GM18861 (cell line): ENCODE data around the gene GPR137C.
"Not testable (repeated sequence)": the region's sequence is repeated elsewhere in the genome, so short reads cannot be mapped to it uniquely, and the experiment has no call there.

ENCODE experiments used
- ATAC-seq: cut with Tn5 transposase; IDR thresholded peaks from one replicate; pipeline ENCODE4 v1.9.1; 2021; ENCODE audit not compliant: unreplicated experiment

The GPR137C gene

DNA sequence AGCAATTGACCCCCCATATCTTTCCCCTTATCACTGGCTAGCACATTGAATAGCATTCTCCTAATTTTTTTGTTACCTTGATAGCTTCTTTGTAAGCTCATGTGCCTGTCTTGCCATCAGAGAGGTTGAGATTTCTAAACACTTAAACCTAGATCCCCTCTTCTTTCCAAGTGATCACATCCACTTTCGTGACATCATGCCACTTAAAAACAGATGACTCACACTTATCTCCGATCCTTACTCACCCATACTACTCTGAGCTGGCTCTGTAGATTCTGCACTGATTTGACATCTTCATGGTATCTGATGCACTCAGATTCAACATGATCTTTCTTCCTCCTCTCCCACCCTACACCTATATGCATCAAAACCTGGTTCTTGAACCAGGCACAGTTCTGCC, 10.5 kb downstream of the GPR137C start:
- ATAC-seq, result no peak

DNA sequence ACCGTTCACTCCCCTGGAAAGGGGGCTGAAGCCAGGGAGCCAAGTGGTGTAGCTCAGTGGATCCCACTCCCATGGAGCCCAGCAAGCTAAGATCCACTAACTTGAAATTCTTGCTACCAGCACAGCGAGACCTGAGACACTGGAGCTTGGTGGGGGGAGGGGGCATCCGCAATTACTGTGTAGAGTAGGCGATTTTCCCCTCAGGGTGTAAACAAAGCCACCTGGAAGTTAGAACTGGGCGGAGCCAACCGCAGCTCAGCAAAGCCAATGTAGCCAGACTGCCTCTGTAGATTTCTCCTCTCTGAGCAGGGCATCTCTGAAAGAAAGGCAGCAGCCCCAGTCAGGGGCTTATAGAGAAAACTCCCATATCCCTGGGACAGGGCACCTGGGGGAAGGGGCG, 15.8 kb downstream of the GPR137C start:
- ATAC-seq, result not testable (repeated sequence)

DNA sequence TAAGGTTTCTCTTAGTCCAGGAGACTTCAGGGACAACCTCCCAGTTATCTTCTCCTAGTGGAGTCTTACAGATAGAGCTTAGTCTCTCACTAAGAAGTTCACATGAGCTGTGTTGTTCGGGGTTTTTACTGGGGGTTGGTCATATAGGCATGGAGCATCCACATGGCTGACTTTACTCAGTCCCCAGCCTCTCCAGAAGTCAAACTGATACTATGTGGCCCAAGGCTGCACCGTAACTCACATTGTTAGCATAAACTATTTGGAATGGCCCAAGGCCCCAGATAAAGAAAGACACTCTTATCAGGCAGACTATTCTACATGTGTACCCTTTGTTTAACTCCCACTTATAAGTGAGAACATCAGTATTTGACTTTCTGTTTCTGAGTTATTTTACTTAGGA, 23.2 kb downstream of the GPR137C start:
- ATAC-seq, result no peak

DNA sequence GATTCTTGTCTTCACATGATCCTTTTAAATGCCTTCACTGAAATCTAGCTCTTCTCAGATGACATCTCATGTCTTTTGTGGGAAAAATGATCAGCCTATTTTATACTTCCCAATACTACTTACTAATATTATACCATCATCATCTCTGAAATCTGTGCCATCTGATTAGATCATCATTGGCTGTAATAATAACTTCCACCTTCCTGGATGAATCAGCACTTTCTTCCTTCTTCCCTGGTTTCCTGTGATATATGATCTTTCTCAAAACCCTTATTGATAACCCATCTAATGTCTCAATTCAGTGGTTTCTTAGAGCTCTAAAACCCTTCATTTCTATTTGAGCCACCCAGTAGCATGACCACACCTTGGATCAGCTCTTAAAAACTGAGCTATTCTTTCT, 30.9 kb downstream of the GPR137C start:
- no peak for ATAC-seq

DNA sequence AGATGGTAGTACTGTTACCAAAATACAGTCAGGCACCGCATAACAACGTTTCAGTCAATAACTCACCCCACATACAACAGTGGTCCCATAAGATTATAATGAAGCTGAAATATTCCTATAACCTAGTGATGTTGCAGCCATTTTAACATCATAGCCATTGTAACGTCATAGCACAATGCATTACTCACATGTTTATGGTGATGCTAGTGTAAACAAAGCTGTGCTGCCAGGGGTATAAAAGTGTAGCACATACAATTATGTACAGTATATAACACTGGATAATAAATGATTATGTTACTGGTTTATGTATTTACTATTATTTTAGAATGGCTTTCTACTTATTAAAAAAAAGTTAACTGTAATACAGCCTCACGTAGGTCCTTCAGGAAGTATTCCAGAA, 37.0 kb downstream of the GPR137C start:
- no peak for ATAC-seq

DNA sequence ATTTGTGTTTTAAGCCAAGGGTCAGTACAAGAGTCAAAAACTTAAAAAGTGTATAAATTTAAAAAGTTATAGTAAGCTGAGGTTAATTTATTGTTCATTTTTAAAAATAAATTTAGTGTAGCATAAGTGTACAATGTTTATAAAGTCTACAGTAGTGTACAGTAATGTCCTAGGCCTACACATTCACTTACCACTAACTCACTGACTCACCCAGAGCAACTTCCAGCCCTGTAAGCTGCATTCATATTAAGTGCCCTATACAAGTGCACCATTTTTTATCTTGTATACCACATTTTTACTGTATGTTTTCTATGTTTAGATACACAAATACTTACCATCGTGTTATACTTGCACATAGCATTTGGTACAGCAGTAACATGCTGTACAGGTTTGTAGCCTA, 37.7 kb downstream of the GPR137C start:
- no peak for ATAC-seq

DNA sequence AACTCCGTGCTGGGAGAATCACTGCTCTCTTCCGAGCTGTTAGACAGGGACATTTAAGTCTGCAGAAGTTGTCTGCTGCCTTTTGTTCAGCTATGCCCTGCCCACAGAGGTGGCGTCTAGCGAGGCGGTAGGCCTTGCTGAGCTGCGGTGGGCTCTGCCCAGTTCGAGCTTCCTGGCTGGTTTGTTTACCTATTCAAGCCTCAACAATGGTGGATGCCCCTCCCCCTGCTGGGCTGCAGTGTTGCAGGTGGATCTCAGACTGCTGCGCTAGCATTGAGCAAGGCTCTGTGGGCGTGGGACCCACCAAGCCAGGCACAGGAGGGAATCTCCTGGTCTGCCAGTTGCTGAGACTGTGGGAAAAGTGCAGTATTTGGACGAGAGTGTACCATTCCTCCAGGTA, 43.7 kb downstream of the GPR137C start:
- ATAC-seq, result no peak

DNA sequence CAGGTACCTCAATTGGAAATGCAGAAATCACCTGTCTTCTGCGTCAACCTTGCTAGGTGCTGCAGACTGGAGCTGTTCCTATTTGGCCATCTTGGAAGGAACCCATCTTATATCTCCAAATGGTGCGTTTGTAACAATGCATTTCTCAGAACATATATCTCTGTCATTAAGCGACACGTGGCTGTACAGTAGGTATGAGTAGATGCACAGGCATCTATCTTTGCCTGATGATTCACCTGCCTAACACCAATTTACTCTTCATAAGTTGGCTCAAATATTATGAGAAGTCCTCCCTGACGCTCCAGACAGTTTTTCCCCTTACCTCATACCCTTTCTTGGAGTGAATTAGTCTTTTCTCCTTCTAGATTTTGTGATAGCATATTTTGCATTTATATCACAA, 44.2 kb downstream of the GPR137C start:
- ATAC-seq, result no peak

DNA sequence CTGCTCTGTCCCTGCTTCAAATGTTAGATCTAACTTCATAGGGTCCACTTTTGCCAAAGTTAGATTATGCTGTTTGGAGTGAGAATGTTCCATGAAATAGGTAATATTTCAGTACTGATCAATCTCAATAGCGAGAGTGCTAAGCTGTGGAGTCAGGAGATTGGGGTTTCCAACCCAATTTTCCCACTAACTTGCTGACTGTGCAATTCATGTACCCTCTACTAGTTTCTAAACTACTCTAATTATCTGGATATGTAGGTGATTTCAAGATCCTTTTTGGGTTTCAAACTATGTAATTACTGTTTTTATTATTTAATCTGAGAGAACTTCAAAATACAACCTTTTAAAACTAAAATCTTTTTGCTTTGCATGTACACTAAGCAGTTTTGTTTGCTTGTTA, 45.9 kb downstream of the GPR137C start:
- ATAC-seq, result no peak

DNA sequence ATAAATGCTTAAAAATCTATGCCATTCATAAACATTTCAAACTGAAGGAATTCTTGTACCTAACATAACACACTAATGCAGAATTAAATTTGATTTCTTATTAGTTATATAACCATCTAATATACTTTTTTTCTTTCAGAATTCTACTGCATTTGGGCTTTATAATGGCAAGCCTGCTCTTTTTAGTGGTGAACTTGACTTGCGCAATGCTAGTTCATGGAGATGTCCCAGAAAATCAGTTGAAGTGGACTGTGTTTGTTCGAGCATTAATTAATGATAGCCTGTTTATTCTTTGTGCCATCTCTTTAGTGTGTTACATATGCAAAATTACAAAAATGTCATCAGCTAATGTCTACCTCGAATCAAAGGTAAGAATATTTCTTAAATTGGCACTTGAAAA, 47.3 kb downstream of the GPR137C start:
- ATAC-seq, result no peak

DNA sequence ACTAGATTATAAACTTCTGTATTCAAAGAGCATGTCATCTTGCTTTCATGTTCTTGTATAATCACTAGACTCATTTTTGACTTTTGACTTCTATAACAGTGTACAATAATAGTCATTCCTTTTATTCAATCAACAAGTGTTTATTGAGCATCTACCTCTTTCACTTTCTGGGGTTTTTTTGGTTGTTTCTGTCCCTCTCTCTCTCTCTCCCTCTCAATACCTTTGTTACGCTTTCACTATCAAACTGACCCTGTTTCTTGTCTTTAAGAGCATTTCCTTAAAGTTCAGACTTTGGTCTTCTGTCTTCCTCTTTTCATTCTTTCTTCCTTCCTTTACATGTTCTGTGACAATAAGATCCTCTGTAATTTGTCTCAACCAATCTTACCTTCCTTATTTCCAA, 49.5 kb downstream of the GPR137C start:
- no peak for ATAC-seq

DNA sequence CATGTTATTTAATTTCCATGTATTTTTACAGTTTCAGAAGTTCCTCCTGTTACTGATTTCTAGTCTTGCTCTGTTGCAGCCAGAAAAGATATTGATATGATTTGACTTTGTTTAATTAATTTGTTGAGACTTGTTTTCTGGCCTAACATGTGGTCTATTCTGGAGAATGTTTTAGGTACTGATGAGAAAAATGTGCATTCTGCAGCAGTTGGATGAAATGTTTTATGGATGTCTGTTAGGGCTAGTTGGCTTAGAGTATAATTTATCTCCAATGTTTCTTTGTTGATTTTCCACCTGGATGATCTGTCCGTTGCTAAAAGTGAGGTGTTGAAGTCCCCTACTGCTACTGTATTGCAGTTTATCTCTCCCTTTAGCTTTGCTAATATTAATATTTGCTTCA, 54.4 kb downstream of the GPR137C start:
- no peak for ATAC-seq

DNA sequence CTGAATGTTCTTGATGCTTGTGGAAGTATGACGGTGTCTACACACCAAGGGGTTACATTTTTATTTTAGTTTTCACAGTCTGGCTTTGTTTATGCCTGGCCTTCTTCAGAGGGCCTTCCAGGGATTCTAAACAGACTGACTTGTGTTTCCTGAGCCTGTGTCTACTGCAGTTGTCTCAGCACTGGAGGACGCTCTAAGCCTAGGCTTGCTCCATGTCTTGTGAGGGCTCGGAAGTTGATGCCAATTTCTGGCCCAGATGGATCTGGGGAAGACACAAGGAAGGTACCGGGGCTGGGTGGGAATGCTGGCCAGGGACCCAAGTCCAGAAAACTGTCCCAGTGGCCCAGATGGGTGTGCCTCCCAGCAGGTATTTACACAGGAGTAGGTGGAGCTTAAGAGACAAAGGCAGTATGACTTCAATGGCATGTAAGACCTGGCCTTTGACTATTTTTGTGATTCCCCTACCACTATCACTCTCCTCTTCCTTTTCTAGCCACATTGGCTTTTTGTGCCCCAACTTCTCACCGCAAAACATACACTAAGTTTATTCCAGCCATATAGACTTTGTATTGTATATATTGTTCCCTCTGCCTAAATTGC, 56.9 kb downstream of the GPR137C start:
- no peak for ATAC-seq

DNA sequence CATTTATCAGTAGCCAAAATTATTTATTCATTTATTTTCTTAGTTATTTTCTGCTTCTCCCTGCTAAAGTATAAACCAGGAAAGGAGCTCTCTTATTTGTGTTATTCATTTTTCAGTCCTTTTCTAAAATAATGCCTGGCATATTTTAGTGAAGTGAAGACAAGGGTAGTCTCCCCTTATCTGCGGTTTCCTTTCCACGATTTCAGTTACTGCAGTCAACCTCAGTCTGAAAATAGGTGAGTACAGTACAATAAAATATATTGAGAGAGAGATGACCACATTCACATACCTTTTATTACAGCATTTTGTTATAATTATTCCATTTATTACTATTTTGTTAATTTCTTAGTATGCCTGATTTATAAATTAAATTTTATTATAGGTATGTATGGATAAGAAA, 57.6 kb downstream of the GPR137C start:
- no peak for ATAC-seq

DNA sequence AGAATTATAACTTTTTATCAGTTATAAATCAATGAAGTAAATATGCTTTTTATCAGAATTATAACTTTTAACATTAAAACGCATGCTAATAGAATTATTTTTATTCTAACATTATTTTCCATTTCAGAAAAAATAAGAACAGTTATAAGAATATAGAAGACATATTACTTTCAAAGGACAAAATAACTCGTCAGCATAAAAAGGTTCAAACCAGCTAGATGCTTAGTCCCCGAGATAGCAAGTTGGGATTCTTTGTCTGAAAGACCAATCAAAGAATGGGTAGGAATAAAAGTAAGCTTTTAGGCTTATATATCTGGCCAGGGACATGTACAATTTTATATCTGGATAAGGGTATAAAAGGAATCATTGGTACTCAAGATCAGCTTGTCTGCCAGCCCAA, 66.0 kb downstream of the GPR137C start:
- no peak for ATAC-seq

DNA sequence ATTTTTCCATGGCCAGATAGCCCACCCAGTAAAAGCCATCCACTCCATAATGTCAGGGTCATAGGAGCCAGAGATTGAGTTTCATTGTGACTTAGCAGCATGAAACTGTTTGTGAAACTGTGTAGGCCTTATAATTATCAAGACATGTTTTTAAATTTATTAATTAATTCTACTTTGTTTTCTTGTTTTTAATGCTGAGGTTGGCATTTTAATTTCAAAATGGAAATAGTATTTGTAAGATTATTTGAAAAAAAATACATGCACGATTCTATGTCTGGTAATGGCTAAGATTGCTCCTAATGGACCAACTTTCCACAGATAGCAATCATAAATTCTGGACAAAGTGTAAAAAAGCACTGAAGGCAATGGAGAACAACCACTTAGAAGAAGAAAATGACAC, 67.1 kb downstream of the GPR137C start:
- no peak for ATAC-seq

DNA sequence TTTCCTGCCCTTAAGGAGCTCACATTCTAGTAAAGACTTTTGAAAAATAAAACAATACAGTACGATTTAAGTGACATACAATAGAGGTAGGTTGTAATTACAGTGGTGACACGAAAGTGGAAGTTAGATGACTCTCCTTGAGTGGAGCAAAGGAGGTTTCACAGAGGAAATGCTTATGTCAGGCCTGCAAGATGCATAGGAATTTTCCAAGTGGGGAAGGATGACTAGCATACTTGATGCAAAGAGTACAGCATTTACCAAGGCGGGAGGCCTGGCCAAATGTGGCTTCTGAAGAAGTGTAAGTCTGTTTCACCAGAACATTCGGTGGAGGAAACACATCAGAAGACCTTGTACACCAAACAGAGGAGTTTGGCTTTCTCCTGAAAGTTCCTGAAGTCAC, 87.5 kb downstream of the GPR137C start:
- no peak for ATAC-seq

DNA sequence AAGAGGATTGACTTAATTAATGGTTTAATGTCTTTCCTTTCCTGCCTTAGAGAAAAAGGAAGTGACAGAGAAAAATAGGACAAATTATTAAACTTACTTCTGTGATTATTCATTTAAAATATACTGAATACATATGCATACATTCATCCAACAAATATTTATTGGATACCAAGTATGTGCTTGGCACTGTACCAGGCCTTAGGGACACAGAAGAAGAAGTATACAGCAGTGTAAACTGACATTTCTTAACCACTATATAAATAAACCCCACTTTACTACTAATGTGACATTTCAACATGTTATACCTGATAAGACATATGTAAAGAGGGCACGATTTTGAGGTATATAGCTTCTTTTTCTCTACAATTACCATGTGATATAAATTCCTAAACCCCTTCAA, 89.1 kb downstream of the GPR137C start:
- no peak for ATAC-seq

DNA sequence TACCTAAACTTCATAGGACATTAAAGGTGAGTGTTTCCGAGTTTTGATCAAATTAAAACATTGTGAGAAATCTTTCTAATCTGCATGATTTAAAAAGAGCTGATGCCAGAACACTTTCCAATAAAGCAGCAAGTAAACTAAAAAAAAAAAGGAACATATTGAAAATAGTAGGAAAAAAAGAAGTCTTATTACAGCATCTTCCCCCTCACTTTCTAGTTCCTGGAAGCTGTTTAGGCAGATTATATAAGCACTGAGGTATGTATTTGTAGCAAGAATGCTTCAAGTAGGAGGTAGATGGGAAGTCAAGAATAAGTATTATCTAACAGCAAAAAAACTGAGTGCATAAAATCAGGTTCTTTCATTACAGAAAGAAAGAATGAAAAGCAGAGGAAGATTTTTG, 96.9 kb downstream of the GPR137C start:
- no peak for ATAC-seq

DNA sequence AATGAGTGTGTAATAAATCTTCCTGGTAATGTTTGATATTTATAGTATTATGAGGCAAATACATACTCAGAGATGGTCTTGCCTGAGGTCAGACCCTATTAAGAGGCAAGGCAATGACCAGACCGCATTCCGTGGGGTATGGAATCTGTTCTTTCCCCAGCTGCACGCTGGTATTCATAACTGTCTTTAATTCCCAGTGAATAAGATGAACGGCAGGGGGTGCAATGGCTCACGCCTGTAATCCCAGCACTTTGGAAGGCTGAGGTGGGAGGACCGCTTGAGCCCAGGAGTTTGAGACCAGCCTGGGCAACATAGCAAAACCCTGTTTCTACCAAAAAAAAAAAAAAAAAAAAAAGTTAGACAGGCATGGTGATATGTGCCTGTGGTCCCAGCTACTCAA, 98.1 kb downstream of the GPR137C start:
- ATAC-seq, result no peak

DNA sequence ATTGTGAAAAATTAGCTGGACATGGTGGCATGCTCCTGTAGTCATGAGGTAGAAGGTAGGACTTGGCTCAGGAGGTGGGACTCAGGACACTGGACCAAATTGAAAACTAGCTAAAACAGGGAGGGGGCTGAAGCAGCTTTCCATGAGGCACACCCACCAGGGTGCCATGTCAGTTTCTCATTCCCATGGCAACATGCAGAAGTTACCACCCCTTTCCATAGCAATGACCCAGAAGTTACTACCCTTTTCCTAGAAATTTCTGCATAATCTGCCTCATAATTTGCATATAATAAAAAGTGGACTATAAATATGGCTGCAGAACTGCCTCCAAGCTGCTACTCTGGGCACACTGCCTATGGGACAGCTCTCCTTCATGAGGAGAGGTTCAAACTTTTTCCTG, 104.3 kb downstream of the GPR137C start:
- ATAC-seq, result no peak

DNA sequence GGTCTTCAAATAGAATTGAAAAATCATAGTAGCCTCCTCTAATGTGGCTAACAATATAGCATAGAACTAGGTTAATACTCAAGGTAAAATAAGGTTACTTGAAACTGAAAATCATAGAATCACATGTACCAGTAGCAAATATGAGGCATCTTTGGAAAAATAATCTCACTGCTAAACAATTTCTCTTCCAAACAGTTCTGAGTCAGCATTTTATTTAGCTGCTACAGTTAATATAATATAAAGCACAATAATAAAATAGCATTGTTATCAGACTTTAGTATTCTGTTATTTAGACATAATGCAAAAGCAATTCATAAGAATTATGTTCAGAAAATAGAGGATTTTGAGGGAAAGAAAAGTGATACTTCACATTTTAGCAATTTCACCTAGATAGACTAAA, 107.7 kb downstream of the GPR137C start:
- no peak for ATAC-seq

DNA sequence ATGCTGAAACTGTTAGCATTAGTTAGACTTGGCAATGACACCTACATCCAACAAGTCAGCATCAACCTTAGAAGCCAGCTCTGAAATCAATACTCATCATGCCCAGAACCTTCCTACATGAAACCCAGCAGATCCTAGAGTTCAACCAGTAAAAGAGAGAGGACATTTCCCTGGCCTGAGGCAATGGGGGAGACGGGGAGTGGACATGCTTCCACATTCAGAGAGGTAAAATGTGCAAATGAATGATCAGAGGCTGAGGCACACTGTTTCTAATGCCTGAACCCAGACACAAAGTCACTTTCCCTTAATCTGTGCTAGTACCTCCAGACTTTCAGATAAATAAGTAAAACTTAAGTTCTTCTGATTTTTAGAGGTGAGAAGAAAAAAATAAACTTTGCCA, 108.2 kb downstream of the GPR137C start:
- ATAC-seq, result no peak

DNA sequence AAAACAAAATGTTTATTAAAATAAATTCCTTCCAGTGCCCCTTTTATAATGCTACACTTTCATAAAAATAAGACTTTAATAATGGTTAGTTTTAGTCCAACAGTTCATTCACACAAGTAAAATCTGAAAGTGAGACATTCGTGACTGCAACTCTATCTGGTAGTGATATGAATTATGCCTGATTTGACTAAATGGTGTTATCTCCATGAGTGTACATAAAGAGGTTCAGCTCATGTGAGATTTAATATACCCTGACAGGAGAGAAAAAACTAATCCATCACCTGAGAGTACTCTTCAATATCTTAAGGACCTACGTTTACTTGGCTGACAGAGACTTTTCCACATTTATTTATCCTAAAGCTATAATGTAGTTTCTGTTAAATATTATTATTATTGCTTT, 108.7 kb downstream of the GPR137C start:
- ATAC-seq, result no peak
